NCI-H1930 (cell line): Measurements from ENCODE around the gene SPRY2.

Experiments used
- DNase-seq, 2 experiments: peaks; one replicate each; lab custom pipeline; 2025; lab: John Stamatoyannopoulos, UW

Gene SPRY2

GRCh38 chr13:80313668-80314256 is 27.2 kb downstream of the SPRY2 start:
- DNase-seq, result no peak

GRCh38 chr13:80312967-80313366 is 28.0 kb downstream of the SPRY2 start:
- no peak for DNase-seq

- no peak for DNase-seq
These were observed 28.8 kb downstream of the SPRY2 start for GRCh38 chr13:80312012-80312704.

DNA sequence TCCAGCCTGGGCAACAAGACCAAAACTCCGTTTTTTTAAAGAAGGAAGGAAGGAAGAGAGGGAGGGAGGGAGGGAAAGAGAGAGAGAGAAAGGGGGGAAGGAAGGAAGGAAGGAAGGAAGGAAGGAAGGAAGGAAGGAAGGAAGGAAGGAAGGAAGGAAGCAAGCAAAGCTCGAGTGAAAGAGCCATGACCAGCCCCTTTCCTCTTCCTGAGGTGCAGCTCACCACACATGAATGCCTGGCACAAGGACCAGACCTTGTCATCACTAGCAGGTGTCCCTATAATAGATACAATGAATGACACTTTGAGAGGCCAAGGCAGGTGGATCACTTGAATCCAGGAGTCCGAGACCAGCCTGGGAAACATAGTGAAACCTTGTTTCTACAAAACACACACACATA is 31.0 kb downstream of the SPRY2 start:
- DNase-seq, result no peak

DNA sequence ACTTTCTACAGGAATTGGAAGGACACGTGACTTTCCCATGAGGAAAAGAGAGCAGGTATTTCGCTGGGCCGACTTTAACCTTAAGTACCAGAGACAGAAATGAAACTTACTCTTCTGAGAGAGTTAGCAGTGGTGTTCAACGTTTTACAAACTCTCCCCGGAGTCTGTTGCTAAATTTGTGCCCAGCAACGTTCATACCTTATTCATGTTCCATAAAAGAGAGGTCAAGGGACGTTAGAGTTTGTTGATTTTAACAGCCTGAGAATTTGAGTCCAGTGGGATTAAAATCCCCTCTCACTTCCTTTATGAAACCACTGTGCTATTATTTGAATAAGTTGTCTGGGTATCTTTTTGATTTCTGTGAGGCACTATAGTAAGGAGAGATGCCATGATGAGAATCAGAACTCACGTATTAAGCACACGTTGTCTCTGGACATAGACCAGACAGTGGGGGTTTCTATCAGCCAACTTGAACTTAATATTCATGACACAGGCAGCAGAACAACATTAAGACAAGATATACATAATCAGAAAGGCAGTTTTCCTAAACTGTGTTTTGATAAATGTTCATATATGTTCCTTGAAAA is 33.4 kb downstream of the SPRY2 start:
- no peak for DNase-seq

DNA sequence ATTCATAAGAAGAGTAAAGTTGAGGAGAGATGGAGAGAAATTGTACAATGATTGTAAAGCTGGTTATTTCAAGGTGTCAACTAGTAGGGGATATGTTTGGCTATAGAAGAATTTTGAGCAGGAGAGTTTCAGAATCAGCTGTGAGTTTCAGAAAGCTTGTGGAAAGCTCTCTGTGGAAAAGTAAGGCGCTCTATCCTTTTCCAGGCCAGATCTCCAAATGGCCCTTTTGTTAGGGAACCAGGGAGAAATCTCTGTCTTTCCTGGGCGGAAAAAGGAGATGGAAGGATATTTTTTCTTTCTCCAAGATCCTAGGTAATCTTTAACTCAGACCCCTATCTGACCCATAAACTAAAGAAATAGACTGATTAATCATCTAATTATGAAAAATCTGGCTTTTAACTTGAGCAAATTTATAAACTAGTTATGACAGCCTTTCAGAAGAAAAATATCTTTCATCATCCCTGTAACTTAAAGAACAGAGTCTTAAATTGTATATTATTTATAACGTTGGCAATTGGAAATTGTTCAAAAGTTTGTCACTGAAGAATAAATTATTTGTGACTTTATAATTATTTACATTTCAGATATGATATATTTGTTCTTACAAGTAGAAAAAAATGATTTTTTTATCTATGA is 34.5 kb downstream of the SPRY2 start:
- DNase-seq, result no peak

DNA sequence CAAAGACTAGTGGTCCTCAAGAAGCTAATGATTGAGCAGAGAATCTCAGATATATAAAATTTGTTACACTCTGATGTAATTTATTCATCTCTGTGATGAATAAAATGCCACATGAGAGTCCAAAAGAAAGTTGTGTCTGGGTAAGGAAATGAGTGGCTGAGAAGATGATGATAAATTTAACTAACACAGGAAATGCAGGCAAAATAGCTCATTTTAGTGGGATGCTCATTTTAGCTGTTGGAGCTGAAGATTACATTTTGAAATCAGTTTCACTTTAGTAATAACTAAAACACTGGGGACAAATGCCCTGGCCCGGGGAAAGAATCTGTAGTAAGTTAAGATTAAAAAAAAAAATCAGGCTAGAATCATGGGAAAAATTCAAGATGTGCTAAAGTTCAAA is 35.2 kb downstream of the SPRY2 start:
- DNase-seq, result no peak

DNA sequence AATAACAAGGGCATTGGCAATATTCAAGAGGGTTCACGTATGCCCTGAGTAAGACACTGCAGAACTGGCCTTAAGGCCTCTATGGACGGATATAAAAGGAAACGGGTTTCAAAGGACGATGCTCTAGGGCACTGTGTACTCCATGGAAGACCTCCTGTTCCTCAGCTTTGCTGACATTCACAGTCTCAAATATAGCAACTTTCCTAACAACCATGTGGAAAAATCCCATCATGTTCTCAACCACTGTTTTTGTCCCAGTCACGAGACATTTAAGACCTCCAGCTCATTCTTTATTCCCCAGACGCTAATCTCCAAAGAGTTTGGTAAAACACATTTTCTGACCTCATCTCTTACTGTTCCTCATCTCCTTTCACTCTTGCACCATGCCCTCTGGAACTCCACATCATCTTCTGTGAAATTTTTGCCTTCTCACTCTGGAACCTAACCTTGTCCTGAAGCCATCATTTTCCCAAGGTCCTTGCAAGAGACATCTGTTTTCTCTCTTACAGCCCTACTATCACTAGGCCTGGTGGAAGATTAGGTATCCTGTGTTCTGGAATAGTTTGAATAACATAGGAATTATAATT is 37.6 kb downstream of the SPRY2 start:
- DNase-seq, result no peak

DNA sequence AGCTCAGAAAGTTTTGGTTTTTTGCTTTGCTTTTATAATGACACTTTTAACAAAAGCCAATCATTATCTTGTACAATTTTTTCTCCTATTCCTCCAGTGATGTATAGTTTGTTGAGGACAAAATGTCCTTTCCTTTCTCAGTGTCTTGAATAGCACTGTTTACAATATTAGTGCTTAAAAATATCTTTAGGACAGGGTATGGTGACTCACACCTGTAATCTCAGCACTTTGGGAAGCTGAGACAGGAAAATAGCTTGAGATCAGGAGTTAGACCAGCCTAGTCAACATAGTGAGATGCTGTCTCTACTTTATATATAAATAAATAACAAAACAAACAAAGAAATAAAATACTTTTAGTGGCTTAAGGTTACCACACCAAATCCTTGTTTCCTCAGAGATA is 41.9 kb downstream of the SPRY2 start:
- DNase-seq, result no peak

DNA sequence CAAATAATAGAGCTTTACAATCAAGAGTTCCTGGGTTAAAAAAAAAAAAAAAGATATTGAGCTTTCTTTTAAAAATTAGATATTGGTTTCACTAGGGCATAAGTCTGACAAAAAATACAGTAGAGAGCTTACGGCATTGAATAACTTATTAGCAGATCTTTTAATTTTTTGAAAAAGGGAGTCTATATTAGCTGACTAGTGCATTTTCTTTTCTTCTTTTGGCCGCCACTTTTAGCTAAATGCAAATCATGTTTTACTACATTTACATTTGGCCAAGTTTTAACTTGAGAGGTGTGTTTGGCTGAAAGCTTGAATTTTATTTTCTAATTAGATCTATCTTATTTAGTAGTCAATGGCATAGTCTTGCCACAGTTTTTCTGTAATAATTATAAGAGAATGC is 43.4 kb downstream of the SPRY2 start:
- DNase-seq, result no peak

GRCh38 chr13:80297094-80297493 is 43.8 kb downstream of the SPRY2 start:
- no peak for DNase-seq

- DNase-seq, result no peak
These were observed 44.3 kb downstream of the SPRY2 start for GRCh38 chr13:80296638-80297037.

DNA sequence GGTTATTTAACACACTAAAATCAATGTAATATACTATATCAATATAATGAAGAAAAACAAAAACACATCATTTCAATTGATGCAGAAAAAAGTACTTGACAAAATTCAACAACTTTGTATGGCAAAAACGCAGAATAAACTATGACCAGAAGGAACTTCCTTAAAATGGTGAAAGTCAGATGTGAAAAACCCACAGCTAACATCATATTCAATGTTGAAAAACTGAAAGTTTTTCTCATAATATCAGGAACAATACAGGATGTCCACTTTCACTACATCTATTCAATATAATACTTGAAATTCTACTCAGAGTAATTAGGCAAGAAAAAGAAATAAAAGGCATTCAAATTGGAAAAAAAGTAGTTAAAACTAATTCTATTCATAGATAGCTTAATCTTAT is 50.3 kb downstream of the SPRY2 start:
- no peak for DNase-seq
